CD14-positive monocyte (primary cell): ENCODE data around the gene TAF1A. TPM values are rescaled to one million over a fixed set of nuclear protein-coding genes. Genes with fewer than 3 reads are reported as not detected.

Source experiments
- DNase-seq, 3 donors: peaks; one replicate each; pipeline ENCODE4 v3.0.0-alpha.2; 2011 to 2022
- H2AFZ ChIP-seq: 2 replicates; pipeline ENCODE4 v1.6.0; 2012; ENCODE audit warnings: mild to moderate bottlenecking, low read depth, low read length, inconsistent platforms; ENCODE audit not compliant: insufficient read depth, poor library complexity, severe bottlenecking
- H3K27ac ChIP-seq, 2 donors: 1 replicate in 1 of 2; 2 replicates in 1 of 2; pipeline ENCODE4 v1.5.1; 2012 to 2013; ENCODE audit warnings: low read length in 2 of 2, control low read depth in 1 of 2, inconsistent platforms in 1 of 2, low read depth in 1 of 2, mild to moderate bottlenecking in 1 of 2
- H3K27me3 ChIP-seq, 2 donors: one replicate each; pipeline versions ENCODE4 v1.6.0 to v1.6.1; 2011 to 2013; ENCODE audit warnings: low read length in 2 of 2; ENCODE audit not compliant: control insufficient read depth in 2 of 2, insufficient read depth in 2 of 2
- H3K36me3 ChIP-seq, 2 donors: replicated peaks in 1 of 2; 1 replicate in 1 of 2; 2 replicates in 1 of 2; pipeline versions ENCODE4 v1.5.1 to v1.6.1; 2012 to 2013; ENCODE audit warnings: low read length in 2 of 2, control low read depth in 1 of 2, inconsistent platforms in 1 of 2, mild to moderate bottlenecking in 1 of 2; ENCODE audit not compliant: insufficient read depth in 2 of 2, control insufficient read depth in 1 of 2
- H3K4me1 ChIP-seq, 2 donors: 1 replicate in 1 of 2; 2 replicates in 1 of 2; pipeline versions ENCODE4 v1.5.1 to v1.6.1; 2012 to 2013; ENCODE audit warnings: low read length in 2 of 2, control low read depth in 1 of 2, inconsistent platforms in 1 of 2, mild to moderate bottlenecking in 1 of 2, moderate library complexity in 1 of 2; ENCODE audit not compliant: insufficient read depth in 2 of 2, control insufficient read depth in 1 of 2
- H3K4me2 ChIP-seq: replicated peaks from 2 replicates; pipeline ENCODE3; 2012; ENCODE audit warnings: low read length, moderate library complexity, mild to moderate bottlenecking; ENCODE audit not compliant: poor library complexity, severe bottlenecking; ENCODE audit errors: extremely low read depth
- H3K4me3 ChIP-seq, 3 experiments: fragments of 200-600 bp in 1 of 3; sonication (generic) in 1 of 3; replicated peaks in 1 of 3; 1 replicate in 2 of 3; 2 replicates in 1 of 3; pipeline ENCODE4 v1.5.1; 2011 to 2013; ENCODE audit warnings: low read length in 3 of 3, mild to moderate bottlenecking in 3 of 3, control low read depth in 2 of 3, low read depth in 2 of 3, inconsistent platforms in 1 of 3, moderate library complexity in 1 of 3
- H3K79me2 ChIP-seq: 2 replicates; pipeline ENCODE4 v1.6.0; 2012; ENCODE audit warnings: mild to moderate bottlenecking, control low read depth, inconsistent platforms, low read length, moderate library complexity; ENCODE audit not compliant: insufficient read depth
- H3K9ac ChIP-seq: 2 replicates; pipeline ENCODE4 v1.6.0; 2017; ENCODE audit warnings: low read length, mild to moderate bottlenecking; ENCODE audit not compliant: insufficient read depth, poor library complexity, severe bottlenecking
- H3K9me3 ChIP-seq, 2 donors: replicated peaks in 1 of 2; 1 replicate in 1 of 2; 2 replicates in 1 of 2; pipeline versions ENCODE4 v1.5.1 to v1.6.1; 2012 to 2013; ENCODE audit warnings: low read length in 2 of 2, control low read depth in 1 of 2; ENCODE audit not compliant: control insufficient read depth in 1 of 2, insufficient read depth in 1 of 2
- H4K20me1 ChIP-seq: 2 replicates; pipeline ENCODE4 v1.6.0; 2012; ENCODE audit warnings: mild to moderate bottlenecking, low read length, control low read depth, moderate library complexity; ENCODE audit not compliant: insufficient read depth
- H3K27ac Mint-ChIP-seq, 7 donors: one replicate each; pipeline ENCODE4 v1.8.0; 2020; ENCODE audit warnings: mild to moderate bottlenecking in 7 of 7, mixed read lengths in 7 of 7, moderate library complexity in 6 of 7, inconsistent platforms in 2 of 7
- H3K27me3 Mint-ChIP-seq, 3 donors: one replicate each; pipeline ENCODE4 v1.8.0; 2021 to 2022; ENCODE audit warnings: low read depth in 3 of 3, mild to moderate bottlenecking in 3 of 3, mixed read lengths in 3 of 3, moderate library complexity in 3 of 3, inconsistent platforms in 1 of 3
- H3K36me3 Mint-ChIP-seq, 2 donors: one replicate each; pipeline ENCODE4 v1.8.0; 2020; ENCODE audit warnings: mixed read lengths in 2 of 2, inconsistent platforms in 1 of 2, mild to moderate bottlenecking in 1 of 2
- H3K4me1 Mint-ChIP-seq: one replicate; pipeline ENCODE4 v1.8.0; 2020; ENCODE audit warnings: mild to moderate bottlenecking, mixed read lengths
- H3K4me3 Mint-ChIP-seq, 2 donors: one replicate each; pipeline ENCODE4 v1.8.0; 2020; ENCODE audit warnings: mild to moderate bottlenecking in 2 of 2, mixed read lengths in 2 of 2, moderate library complexity in 1 of 2
- H3K9me3 Mint-ChIP-seq, 7 donors: one replicate each; pipeline ENCODE4 v1.8.0; 2020 to 2022; ENCODE audit warnings: mixed read lengths in 7 of 7, mild to moderate bottlenecking in 6 of 7, moderate library complexity in 6 of 7, inconsistent platforms in 2 of 7
- CTCF ChIP-seq: fragments of 200-600 bp; IDR thresholded peaks from one replicate; pipeline ENCODE4 v1.8.0; 2022; ENCODE audit warnings: antibody characterized with exemption, mild to moderate bottlenecking
- WGBS: methylation state at CpG from one replicate; pipeline ENCODE4 v1.1.5; 2013; ENCODE audit warnings: missing lambda C conversion rate; ENCODE audit not compliant: insufficient coverage; 5-methylcytosine and 5-hydroxymethylcytosine counted together
- intact Hi-C, 2 donors: fragments of 100-400 bp; cut with micrococcal nuclease; formaldehyde crosslinking; loops; one replicate each; pipeline versions ENCODE4 v1.15.0 to v1.15.1; 2023
- polyA plus RNA-seq, 3 donors: library from polyadenylated mRNA; depleted of rRNA in 1 of 3; unstranded in 2 of 3; stranded (reverse) in 1 of 3; fragments of 300-500 nt in 2 of 3; fragments of >200 nt in 1 of 3; fragmentation: Illumina TruSeq in 2 of 3; gene quantifications; 1 replicate in 2 of 3; 2 replicates in 1 of 3; pipeline ENCODE4 v1.2.3, GENCODE V29; 2012 to 2021

The TAF1A gene
- polyA plus RNA-seq, 3 donors, result 1.3 to 5.1 (median 2.5) TPM

GRCh38 chr1:222624214-222624613 is 34.5 kb upstream of the TAF1A start:
- Histone ChIP-seq H3K4me3 (no peak overlapping the region), H3K9me3 (no peaks in the 10 kb centered on the region), H3K4me1 (peaks cover 4% of the 10 kb centered on the region in 2 donors), H3K27me3 (peaks cover 0 to under 1% of the 10 kb centered on the region in 2 donors), H3K36me3 (peaks cover 64 to 82% of the 10 kb centered on the region in 2 donors), H3K79me2 (peaks cover 4% of the 10 kb centered on the region), H2AFZ (no peak overlapping the region), H3K4me2 (no peak overlapping the region), H3K27ac (no peak overlapping the region), H3K9ac (no peak overlapping the region), H4K20me1 (no peaks in the 10 kb centered on the region)
- intact Hi-C loops, result loop anchor here in 1 of 2 donors (5.0 kb wide), 1 partner anchor 37 kb away; the partner anchor contains the start of gene TAF1A
- peaks cover 68 to 78% of the 10 kb centered on the region in 2 donors for H3K36me3 Mint-ChIP-seq
- no peak overlapping the region for H3K27ac Mint-ChIP-seq
- WGBS, result 100% methylated on average over 3 of the region's 7 CpGs
- peaks cover 6% of the 10 kb centered on the region for H3K4me1 Mint-ChIP-seq
- no peak overlapping the region for H3K4me3 Mint-ChIP-seq
- H3K27me3 Mint-ChIP-seq, result no peaks in the 10 kb centered on the region
- no peaks in the 10 kb centered on the region for H3K9me3 Mint-ChIP-seq
- no peak for DNase-seq
- TF ChIP-seq CTCF, result no peak

GRCh38 chr1:222623458-222623857 is 33.7 kb upstream of the TAF1A start:
- Mint-ChIP-seq H3K27me3 (peaks cover 0 to 3% (median 0%) of the 10 kb centered on the region in 3 donors), H3K27ac (no peak overlapping the region), H3K9me3 (no peaks in the 10 kb centered on the region), H3K4me3 (no peak overlapping the region), H3K36me3 (peaks cover 61 to 70% of the 10 kb centered on the region in 2 donors), H3K4me1 (peaks cover 13% of the 10 kb centered on the region)
- H3K27me3 ChIP-seq, result peaks cover 0 to 6% of the 10 kb centered on the region in 2 donors
- no peak overlapping the region for H3K27ac ChIP-seq
- H3K4me3 ChIP-seq, result no peak overlapping the region
- no peak overlapping the region for H2AFZ ChIP-seq
- TF ChIP-seq CTCF, result no peak
- peaks cover 7% of the 10 kb centered on the region for H3K79me2 ChIP-seq
- no peaks in the 10 kb centered on the region for H3K9me3 ChIP-seq
- H3K36me3 ChIP-seq, result peaks cover 58 to 75% of the 10 kb centered on the region in 2 donors
- peaks cover 11 to 12% of the 10 kb centered on the region in 2 donors for H3K4me1 ChIP-seq
- no peak for DNase-seq
- no peaks in the 10 kb centered on the region for H4K20me1 ChIP-seq
- no peak overlapping the region for H3K9ac ChIP-seq
- intact Hi-C loops, result loop anchor here in 1 of 2 donors (5.0 kb wide), 1 partner anchor 36 kb away; the partner anchor contains the start of gene TAF1A
- H3K4me2 ChIP-seq, result no peak overlapping the region
